ENCODE measurements around the gene BSN. TPM values are rescaled to one million over a fixed set of nuclear protein-coding genes. Genes with fewer than 3 reads are reported as not detected.

The BSN gene
- total RNA-seq, 4 donors from 2014 or later = 0.37 to 0.81 (median 0.73) TPM

DNA sequence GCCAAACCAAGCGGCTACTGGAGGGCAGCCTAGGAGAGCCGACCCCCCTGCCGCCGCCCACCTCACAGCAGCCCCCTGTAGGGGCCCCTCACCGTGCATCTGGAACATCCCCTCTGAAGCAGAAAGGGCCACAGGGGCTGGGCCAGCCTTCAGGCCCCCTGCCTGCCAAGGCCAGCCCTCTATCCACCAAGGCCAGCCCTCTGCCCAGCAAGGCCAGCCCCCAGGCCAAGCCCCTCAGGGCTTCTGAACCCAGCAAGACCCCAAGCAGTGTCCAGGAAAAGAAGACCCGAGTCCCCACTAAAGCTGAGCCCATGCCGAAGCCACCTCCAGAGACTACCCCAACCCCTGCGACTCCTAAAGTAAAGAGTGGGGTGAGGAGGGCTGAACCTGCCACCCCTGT, 96.4 kb downstream of the BSN start:
- H3K4me1 ChIP-seq = no peaks in the 10 kb centered on the region
- H3K9me3 ChIP-seq = no peaks in the 10 kb centered on the region
- TF ChIP-seq POLR2AphosphoS5 (IDR thresholded peaks at IDR 0.05) (no peak), EP300 (IDR thresholded peaks at IDR 0.05) (no peak), POLR2A (IDR thresholded peaks at IDR 0.05) (no peak)
- TF ChIP-seq, protein P1, sequence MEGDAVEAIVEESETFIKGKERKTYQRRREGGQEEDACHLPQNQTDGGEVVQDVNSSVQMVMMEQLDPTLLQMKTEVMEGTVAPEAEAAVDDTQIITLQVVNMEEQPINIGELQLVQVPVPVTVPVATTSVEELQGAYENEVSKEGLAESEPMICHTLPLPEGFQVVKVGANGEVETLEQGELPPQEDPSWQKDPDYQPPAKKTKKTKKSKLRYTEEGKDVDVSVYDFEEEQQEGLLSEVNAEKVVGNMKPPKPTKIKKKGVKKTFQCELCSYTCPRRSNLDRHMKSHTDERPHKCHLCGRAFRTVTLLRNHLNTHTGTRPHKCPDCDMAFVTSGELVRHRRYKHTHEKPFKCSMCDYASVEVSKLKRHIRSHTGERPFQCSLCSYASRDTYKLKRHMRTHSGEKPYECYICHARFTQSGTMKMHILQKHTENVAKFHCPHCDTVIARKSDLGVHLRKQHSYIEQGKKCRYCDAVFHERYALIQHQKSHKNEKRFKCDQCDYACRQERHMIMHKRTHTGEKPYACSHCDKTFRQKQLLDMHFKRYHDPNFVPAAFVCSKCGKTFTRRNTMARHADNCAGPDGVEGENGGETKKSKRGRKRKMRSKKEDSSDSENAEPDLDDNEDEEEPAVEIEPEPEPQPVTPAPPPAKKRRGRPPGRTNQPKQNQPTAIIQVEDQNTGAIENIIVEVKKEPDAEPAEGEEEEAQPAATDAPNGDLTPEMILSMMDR (IDR thresholded peaks at IDR 0.05) = no peak
- H3K4me3 ChIP-seq = no peak overlapping the region
- H3K27ac ChIP-seq = no peak overlapping the region
- no CpG with 5 or more reads among the region's 8 CpGs for WGBS, 2 donors (ENCODE audit: low coverage in 1 of 2)
- H3K36me3 ChIP-seq = no peaks in the 10 kb centered on the region
- ATAC-seq = no peak
- H3K27me3 ChIP-seq = peaks cover 5% of the 10 kb centered on the region

DNA sequence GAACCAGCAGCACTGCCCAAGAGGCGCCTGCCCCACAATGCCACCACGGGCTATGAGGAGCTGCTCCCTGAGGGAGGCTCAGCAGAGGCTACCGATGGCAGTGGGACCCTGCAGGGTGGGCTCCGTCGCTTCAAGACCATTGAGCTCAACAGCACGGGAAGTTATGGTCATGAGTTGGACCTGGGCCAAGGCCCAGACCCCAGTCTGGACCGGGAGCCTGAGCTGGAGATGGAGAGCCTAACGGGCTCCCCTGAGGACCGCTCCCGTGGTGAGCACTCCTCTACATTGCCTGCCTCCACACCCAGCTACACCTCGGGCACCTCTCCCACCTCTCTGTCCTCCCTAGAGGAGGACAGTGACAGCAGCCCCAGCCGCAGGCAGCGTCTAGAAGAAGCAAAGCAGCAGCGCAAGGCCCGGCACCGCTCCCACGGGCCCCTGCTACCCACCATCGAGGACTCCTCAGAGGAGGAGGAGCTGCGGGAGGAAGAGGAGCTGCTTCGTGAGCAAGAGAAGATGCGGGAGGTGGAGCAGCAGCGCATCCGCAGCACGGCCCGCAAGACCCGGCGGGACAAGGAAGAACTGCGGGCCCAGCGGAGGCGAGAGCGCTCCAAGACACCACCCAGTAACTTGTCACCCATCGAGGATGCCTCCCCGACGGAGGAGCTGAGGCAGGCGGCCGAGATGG, 98.1 kb downstream of the BSN start:
- Histone ChIP-seq H3K27me3 (peaks cover 15% of the 10 kb centered on the region), H3K36me3 (no peaks in the 10 kb centered on the region), H3K27ac (no peak overlapping the region), H3K9me3 (no peaks in the 10 kb centered on the region), H3K4me1 (peaks cover 0 to 5% (median 0%) of the 10 kb centered on the region in 3 donors), H3K4me3 (no peak overlapping the region)
- no peak for TF ChIP-seq POLR2AphosphoS5 (IDR thresholded peaks at IDR 0.05)
- TF ChIP-seq, protein P1 (IDR thresholded peaks at IDR 0.05) = no peak
- TF ChIP-seq EP300 (IDR thresholded peaks at IDR 0.05) = no peak
- TF ChIP-seq POLR2A (IDR thresholded peaks at IDR 0.05) = no peak
- WGBS, 2 donors (ENCODE audit: low coverage in 1 of 2) = 91% methylated on average over 5 of the region's 36 CpGs; no CpG with 5 or more reads in 1 of the 2 donors
- ATAC-seq = no peak

DNA sequence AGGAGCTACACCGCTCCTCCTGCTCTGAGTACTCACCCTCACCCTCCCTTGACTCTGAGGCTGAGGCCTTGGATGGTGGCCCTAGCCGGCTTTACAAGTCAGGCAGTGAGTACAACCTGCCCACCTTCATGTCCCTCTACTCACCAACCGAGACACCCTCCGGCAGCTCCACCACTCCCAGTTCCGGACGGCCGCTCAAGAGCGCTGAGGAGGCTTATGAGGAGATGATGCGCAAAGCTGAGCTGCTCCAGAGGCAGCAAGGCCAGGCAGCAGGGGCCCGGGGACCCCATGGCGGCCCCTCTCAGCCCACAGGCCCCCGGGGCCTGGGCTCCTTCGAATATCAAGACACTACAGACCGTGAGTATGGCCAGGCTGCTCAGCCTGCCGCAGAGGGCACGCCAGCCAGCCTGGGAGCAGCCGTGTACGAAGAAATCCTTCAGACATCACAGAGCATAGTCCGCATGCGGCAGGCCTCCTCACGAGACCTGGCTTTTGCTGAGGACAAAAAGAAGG, 98.7 kb downstream of the BSN start:
- TF ChIP-seq, protein P1 (IDR thresholded peaks at IDR 0.05) = no peak
- TF ChIP-seq POLR2A (IDR thresholded peaks at IDR 0.05) (no peak), POLR2AphosphoS5 (IDR thresholded peaks at IDR 0.05) (no peak), EP300 (IDR thresholded peaks at IDR 0.05) (no peak)
- H3K4me3 ChIP-seq = no peak overlapping the region
- 81 to 83% methylated on average over 6 to 9 of the region's 21 CpGs for WGBS, 2 donors (ENCODE audit: low coverage in 1 of 2)
- peaks cover 0 to 5% (median 0%) of the 10 kb centered on the region in 3 donors for H3K4me1 ChIP-seq
- no peak overlapping the region for H3K27ac ChIP-seq
- H3K36me3 ChIP-seq = no peaks in the 10 kb centered on the region
- peaks cover 15% of the 10 kb centered on the region for H3K27me3 ChIP-seq
- no peak for ATAC-seq
- H3K9me3 ChIP-seq = no peaks in the 10 kb centered on the region

GRCh38 chr3:49653621-49654020, 99.3 kb downstream of the BSN start:
- H3K27ac ChIP-seq = no peak overlapping the region
- no peak for ATAC-seq
- TF ChIP-seq, protein P1 (IDR thresholded peaks at IDR 0.05) = no peak
- TF ChIP-seq POLR2A (IDR thresholded peaks at IDR 0.05) = no peak
- TF ChIP-seq POLR2AphosphoS5 (IDR thresholded peaks at IDR 0.05) = no peak
- TF ChIP-seq EP300 (IDR thresholded peaks at IDR 0.05) = no peak
- H3K36me3 ChIP-seq = no peaks in the 10 kb centered on the region
- peaks cover 15% of the 10 kb centered on the region for H3K27me3 ChIP-seq
- no peak overlapping the region for H3K4me3 ChIP-seq
- no peaks in the 10 kb centered on the region for H3K9me3 ChIP-seq
- peaks cover 0 to 5% (median 0%) of the 10 kb centered on the region in 3 donors for H3K4me1 ChIP-seq
- 60 to 83% methylated on average over 1 of the region's 8 CpGs for WGBS, 2 donors (ENCODE audit: low coverage in 1 of 2)

All from gastroesophageal sphincter (tissue), 4 donors.